Activated CD4-positive, alpha-beta T cell treated with anti-CD3 and anti-CD28 coated beads for 48 hours (primary cell): ENCODE data around the gene CD55.

Source experiments
- DNase-seq: peaks from one replicate; pipeline ENCODE4 v3.0.0-alpha.2; 2020

Gene CD55

DNA sequence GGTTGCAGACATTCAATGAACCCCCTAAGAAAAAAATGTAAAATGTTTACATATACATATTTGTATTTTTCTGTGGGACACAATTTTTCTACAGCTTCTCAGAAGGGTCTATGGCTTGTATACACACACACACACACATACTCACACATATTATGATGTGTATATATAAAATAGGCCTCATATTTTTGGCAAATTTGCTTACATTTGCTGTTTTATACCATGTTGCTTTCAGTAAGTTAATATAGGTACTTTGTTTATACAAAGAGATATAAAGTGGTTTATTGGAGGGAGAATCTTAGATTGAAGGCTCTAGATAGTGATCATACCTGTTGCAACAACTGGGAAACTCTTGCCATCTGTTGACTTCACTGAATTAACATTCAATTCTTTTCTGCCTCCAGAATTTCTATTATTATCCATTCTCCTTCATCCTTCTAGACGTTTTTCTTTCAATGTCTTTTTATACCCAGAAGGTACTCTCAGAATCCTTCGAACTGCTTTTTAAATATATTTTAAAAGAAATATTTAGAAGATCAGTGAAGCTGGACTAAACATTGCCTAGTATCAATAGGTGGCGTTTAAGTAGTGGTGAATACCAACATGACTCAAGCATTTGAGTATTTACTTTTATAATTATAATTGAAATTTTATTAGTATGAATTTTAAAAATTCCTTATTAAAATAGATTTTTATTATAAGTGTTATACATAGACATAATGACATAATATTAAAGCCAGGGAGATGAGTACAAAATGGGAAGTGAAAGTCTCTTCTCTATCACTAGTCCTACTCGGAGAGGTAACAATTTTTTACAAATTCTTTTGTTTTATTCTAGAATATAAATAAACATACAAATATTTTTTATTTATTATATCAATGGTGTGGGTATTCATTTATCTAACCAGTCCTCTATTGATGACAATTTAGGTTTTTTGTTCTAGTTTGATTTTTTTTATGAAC lies 10.2 kb downstream of the CD55 start:
- no peak for DNase-seq

DNA sequence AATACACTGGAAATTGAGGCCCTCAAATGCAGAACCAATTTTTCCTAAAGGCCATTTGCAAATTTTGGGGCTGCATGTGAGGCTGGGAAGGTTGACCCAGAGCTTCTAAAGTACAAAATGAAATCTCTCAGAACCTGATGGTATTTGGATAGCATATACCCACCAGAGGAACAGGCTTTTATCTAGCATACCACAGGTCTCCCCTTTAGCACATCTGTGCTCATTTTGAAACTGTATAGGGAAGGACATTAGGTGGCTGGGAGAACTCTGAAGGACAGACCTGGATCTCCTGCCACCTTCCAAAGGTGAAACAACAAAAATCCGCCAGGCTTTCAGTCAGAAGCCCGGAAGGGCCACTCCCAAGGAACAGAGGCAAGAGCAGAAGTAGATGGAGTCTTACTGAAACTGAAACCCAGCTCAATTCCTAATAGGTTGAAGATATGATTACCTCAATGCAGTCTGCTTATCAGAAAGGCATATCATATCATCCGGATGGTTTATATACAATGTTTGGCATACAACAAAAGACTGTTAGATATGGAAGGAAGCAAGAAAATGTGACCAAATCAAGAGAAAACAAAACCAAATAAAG lies 11.6 kb downstream of the CD55 start:
- no peak for DNase-seq

DNA sequence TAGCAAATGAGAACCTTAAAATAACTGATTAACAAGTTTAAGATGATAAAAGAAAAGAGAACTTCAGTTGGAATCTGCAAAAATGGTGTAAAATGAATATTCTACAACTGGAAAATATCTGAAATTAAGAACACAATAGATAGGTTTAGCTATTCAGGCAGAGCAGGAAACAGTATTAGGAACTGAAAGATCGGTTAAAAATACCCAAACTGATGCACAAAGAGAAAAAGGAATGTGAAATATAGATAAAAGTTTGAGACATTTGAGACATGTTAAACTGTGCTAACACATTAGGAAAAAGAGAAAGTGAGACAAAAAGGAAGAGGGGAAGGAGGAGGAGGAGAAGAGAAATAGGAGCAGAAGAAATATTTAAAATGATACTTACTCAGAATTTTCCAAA lies 12.1 kb downstream of the CD55 start:
- no peak for DNase-seq

DNA sequence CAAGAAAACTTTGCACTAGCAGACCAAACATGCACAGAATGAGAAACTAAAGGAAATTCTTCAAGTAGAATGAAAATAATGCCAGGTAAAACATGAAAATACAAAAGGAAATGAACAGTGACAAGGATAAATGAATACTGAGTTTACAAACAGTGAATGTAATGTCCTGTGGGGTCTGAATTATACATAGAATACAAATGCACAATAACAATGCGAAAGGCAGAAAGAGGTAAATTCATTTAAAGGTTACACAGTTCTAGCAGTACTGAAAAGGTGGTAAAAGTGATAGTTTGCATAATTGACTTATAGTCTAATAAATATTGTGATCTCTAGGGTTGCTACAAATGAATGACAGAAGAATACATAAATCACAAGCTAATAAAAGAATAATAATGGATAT lies 12.9 kb downstream of the CD55 start:
- DNase-seq, result no peak

DNA sequence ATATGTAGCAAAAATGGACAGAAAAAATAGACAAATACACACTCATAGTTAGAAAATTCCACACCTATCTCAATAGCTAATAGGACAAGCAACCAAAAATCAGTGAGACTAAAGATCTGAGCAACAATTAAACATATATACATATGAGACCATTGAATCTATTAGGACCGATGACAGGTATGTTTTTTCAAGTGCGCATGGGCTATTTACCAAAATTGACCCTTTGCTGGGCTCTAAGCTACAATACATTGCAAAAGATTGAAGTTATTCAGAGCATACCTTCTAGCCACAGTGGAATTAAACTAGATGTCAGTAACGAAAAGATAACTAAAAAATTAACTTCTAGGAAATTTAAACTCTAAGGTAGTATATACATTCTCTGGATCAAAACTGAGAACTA lies 13.7 kb downstream of the CD55 start:
- DNase-seq, result no peak

DNA sequence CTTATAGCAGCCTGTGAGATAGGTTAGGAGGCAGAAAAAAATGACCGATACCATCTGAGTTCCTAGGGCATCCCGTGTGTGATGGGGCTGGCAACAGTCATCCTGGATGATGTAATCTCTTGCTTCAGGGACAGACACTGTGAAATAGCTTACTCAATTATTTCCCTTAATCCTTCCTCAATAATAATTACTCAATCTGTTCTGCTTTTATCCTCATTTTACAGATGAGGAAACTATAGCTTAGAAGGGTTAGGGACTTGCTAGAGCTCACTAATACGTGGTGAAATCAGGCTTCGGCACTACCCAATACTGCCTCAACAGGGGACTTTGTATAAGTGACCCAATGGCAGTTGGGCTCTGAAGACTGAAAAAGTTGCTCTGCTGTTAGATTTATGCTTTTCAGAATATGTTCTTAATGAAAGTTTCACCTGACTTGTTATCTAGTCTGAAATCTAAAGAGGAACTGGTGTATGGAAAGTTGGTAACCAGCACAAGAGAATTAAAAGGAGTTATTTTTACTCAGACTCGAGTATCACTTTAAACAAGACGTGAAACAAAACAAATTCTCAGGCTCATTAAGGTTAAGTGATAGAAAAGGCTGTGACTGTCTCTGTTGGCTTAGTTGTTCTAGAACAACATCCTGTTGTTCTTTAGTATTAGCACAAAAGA lies 14.4 kb downstream of the CD55 start:
- peak; percentile 35 for DNase-seq

DNA sequence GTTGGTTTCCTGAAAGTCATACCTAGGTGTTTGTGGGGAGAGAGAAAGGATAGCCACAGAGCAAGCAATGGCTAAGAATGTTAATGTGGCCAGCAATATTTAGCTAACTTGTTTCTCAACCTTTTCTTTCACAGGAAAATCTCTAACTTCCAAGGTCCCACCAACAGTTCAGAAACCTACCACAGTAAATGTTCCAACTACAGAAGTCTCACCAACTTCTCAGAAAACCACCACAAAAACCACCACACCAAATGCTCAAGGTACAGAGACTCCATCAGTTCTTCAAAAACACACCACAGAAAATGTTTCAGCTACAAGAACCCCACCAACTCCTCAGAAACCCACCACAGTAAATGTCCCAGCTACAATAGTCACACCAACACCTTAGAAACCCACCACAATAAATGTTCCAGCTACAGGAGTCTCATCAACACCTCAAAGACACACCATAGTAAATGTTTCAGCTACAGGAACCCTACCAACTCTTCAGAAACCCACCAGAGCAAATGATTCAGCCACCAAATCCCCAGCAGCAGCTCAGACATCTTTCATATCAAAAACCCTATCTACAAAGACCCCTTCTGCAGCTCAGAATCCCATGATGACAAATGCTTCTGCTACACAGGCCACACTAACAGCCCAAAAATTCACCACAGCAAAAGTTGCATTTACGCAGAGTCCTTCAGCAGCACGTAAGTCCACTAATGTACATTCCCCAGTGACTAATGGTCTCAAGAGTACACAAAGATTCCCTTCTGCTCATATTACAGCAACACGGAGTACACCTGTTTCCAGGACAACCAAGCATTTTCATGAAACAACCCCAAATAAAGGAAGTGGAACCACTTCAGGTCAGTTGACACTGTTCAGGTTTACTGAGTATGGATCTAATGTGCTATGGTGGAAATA lies 15.3 kb downstream of the CD55 start:
- DNase-seq, result peak; percentile 48

DNA sequence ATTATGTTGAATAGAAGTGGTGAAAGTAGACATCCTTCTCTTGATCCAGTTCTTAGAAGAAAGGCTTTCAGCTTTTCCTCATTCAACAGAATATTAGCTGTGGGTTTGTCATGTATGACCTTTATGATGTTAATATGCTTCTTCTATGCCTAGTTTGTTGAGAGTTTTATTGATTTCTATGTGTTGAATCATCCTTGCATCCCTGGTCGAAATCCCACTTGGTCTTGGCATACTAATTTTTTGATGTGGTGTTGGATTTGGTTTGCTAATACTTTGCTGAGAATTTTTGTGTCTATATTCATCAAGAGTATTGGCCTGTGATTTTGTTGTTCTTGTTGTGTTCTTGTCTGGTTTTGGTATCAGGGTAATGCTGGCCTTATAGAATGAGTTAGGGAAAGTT lies 20.9 kb downstream of the CD55 start:
- no peak for DNase-seq

DNA sequence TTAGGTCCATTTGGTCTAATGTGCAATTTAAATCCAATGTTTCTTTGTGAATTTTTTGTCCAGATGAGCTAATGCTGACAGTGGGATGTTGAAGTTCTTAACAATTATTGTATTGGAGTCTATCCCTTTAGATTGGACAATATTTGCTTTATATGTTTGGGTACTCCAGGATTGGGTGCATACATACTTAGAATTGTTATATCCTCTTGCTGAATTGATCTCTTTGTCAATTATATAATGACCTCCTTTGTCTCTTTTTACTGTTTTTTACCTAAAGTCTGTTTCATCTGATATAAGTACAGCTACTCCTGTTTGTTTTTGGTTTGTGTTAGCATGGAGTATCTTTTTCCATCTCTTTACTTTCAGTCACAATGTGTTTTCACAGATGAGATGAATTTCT lies 22.2 kb downstream of the CD55 start:
- no peak for DNase-seq

DNA sequence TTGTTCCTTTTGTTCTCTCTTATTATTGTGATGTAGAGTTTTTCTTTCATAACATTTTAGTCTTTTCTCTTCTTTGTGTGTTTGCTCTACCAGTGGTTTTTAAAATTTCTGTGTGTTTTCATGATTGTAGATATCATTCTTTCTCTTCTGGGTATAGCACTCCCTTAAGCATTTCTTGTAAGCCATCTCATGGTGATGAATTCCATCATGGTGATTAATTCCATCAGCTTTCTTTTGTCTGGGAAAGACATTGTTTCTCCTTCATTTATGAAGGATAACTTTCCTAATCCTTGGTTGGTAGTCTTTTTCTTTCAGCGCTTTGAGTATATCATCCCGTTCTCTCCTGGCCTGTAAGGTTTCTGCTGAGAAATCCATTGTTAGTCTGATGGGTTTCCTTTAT lies 22.7 kb downstream of the CD55 start:
- no peak for DNase-seq

DNA sequence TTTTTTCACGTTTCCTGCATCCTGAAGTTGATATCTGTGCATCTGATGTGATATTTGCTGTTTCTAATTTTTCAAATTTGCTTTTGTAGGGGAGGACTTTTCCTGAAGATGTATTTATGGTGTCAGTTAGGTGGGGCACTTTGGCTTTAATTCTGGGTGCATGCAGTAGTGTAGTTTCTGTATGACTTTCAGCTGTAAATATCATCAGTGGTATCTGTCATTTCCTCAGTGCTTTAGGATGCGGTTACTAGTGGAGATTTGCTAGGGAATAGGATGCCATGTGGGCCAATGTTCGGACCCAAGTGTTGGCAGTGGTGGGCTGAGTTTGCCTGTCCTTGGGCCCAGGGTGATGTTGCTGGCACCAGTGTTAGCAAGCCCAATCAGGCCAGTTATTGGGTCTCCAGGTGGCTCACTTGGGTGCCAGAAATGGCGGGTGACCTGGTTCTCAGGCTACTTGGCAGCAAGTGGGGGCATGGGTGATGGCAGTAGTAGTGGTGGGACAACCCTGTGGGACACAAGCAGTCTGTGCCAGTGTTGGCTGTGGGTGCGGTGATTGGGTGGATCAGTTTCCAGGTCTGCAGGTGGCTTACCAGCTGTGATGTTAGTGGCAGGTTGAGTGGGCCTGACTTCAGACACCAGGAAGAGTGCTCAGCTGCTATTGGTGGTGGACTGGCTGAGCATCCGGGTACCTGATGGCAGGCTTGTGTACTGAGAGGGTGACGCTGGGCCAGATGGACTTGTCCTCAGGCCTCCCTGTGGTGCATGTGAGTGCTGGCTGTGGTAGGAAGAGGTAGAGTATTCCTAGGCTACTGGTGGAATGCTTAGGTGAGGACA lies 24.4 kb downstream of the CD55 start:
- no peak for DNase-seq

DNA sequence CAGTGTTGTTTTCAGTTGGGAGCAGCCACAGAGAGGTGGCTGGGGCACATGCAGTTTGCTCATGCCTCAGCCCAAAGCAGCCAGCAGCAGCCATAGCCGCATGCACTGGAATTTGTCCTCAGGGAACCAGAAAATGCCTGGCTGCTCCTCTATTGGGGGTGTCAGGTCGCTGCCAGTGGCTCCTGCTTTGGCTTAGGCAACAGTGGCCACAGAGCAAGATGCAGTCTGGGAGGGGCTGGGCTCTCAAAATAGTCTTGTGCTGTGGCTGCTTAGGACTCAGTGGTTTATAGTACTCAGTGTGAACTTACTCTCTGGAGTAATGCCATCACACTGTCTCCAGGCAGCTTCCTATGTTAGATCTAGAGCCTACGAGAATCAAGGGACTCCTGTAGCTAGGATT lies 25.0 kb downstream of the CD55 start:
- no peak for DNase-seq

DNA sequence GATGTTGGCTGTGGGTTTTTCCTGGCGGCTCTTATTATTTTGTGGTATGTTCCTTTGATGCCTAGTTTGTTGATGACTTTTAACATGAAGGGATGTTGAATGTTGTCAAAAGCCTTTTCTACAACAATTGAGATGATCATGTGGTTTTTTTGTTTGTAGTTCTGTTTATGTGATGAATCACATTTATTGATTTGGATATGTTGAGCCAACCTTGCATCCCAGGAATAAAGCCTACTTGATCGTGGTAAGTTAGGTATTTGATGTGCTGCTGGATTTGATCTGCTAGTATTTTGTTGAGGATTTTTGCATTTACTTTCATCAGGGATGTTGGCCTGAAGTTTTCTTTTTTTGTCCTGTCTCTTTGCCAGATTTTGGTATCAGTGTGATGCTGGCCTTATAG lies 28.5 kb downstream of the CD55 start:
- DNase-seq, result no peak

DNA sequence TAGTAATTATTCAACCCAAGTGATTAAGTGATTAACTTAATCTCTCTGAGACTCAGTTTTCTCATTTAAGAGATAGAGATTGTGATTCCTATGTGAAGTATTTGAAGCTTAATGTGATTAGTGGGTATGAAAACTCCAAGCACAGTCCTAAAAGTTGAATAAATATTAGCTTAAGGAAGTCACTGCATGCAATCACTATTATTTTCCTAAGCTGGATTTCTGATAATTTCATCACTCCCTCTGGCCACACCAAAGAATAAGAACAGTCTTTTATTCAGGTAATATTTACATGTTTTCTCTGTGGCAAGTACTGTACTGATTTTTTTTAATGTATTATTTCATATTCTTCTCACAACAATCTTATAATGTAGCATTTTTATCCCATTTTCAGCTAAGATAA lies 31.1 kb downstream of the CD55 start:
- no peak for DNase-seq

DNA sequence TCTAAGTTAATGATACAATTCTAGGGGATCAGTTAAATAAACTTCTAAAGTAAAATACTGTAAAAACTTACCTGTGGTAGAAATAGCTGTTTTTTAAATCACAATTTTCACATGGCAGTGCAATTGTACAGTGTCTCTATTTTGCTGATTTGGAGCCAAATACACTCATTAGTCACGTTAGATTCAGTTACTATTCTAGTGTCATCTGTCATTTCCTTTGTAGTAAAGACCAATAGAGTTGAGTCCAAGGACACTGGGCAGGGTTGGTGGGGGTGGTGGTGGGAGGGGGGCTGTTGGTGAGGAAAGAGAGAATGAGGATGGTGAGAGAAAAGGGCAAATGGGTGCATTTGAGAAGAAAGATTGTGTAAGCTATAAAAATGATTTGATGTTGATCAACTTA lies 33.6 kb downstream of the CD55 start:
- no peak for DNase-seq

DNA sequence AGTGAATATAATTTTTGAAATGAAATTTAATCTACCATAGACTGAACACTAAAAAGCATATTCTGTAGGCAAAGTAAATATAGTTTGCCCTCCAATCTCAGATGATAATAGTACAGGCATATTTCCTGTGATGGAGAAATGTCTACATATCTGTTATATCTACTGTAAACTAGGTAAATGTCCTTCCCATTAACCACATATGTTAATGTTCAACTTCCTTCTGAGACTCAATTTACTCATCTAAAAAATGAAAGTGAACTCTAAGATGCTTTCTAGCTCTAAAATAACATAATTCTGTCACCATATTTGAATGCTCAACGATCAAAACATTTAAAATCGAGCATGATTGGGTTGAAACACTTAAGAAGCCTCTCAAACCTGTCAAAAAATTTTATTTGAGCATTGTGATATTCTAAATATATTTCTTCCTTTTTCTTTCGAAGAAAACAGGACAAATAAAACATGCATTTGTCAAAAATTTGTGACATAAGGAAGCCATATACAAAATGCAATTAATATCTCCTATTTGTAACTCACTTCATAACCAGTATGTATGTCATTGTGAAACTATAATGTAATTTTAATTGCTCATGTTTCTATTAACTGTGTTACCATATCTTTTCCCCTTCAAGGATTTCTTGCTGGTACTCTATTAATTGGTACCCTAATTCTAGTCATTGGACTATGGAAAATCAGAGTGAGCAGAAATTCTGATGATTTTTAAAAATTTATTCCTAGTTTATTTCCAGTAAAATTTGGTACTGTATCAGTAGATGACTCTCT lies 34.2 kb downstream of the CD55 start:
- no peak for DNase-seq

DNA sequence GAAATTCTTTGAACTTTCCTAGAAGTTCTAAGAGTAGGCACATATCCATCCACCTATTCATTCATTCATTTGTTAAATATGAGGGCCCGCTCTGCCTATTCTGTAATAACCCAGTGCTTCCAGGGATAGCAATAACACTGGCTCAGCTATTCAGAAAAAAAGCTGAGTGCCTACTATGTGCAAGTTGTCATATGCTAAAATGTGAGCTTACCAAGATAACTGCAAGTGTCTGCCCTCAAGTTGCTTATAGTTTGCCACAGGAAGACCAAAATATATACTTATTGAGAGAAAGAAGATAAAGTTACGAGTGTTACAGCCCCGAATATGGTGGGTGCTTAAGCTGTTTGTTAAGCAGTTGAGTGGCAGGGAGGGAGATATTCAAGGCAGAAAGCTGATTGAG lies 39.6 kb downstream of the CD55 start:
- DNase-seq, result no peak

DNA sequence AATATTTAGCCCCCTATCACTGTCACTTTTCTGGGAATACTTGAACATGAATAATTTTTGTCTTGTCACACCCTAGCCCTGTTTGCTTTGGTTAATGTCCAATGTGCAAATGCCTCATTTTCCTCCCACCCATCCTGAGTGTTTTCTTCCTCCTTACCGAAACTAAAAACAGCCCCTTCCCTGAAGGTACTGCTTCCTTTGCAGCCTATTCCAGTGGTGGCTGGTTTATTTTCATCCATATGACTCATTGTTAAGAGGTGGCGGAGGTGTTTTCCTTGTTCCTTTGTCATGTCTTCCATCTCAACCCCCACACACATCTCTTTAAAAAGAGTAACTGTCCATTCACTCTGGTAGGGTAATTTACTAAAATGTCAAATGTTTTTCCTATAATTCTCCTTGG lies 40.4 kb downstream of the CD55 start:
- DNase-seq, result no peak

DNA sequence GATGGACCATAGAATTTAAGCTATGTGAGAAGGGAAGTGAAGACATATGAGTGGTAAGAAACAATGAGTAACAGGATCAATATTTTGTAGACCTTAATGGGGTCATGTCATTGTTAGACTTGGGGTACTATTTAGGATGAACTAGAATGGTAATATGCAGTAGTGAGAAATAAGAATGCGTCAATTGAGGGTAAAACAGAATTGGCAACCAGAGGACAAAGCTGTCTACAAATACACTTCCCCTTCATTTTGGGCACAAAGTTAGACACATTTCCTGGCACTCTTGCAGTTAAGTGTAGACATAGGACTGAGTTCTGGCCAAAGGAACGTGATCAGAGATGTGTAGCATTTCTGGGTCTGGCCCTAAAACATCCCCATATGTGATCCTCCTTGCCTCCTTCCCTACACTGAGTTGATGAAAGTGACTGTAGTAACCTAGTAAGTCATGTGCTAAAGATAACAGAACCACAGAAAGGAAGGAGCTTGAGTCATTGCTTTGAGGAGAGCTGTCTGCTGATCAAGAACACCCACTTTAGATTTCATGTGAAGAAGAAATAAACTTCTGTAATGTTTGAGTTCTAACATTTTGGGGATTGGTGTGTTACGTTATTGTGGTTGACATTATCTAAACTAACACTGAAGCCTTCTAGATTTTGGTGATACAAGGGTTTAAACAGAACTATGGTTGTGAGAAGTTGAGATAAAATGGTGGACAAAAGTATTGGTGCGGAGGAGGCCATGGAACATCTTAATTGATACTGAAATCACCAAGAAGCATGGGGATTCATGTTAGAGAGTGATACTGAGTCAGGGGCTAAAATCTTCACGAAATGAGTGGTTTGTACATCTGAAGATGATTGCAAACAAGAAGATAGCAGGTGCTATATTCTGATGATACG lies 41.7 kb downstream of the CD55 start:
- peak; percentile 43 for DNase-seq

DNA sequence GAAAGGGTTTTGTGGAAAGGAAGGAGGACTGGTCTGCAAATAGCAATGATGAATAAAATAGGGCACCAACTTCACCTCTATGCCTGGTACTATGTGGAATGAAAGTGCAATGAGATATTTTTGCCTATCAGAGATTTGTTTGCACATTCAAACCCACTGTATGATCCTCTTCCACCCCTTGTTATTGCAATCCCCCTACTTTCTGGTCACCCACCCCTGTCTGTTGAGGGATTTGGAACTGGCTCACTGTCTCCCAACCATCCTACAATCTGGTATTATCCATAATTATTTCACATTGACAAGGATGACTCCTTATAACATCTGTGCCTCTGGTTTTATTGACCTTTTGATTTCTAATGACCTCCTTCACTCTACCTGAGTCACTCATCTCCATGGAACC lies 42.4 kb downstream of the CD55 start:
- no peak for DNase-seq
